HCT116 (cell line): ENCODE data around the gene ZNF880. TPM values are rescaled to one million over a fixed set of nuclear protein-coding genes. Genes with fewer than 3 reads are reported as not detected.

Source experiments
- ATAC-seq: fragments of 200-7000 bp; cut with Tn5 transposase; 2 replicates; pipeline ENCODE4 v1.9.1; 2020; ENCODE audit warnings: mild to moderate bottlenecking, moderate library complexity
- BruUV-seq: library from RNA; stranded (reverse); fragments of 400-500 nt; replicated peaks from 2 replicates; lab custom pipeline; 2021; lab: Mats Ljungman, UMichigan
- CTCF ChIA-PET: fragments of 300-600 bp; sonication (Branson Sonifier 250); formaldehyde crosslinking; loops from one replicate; lab custom pipeline; 2021; ENCODE audit warnings: antibody characterized with exemption; lab: Charles Lee
- POLR2A ChIA-PET: fragments of 300-600, 350-600 bp; sonication (Branson Sonifier 250); formaldehyde crosslinking; loops from one replicate; lab custom pipeline; 2021; ENCODE audit warnings: antibody characterized with exemption; lab: Charles Lee
- RAD21 ChIA-PET, 2 experiments: fragments of 300-600 bp; sonication (Branson Sonifier 250); formaldehyde crosslinking; loops; one replicate each; lab custom pipeline; 2023; ENCODE audit warnings: low total read pairs in 2 of 2; ENCODE audit not compliant: uncharacterized antibody in 2 of 2, unreplicated experiment in 2 of 2, low non-redundant PET in 1 of 2; lab: Charles Lee
- DNase-seq: peaks from one replicate; pipeline ENCODE4 v3.0.0-alpha.2; 2010; ENCODE audit warnings: low read depth, low spot score
- H2AFZ ChIP-seq: fragments of 200-600 bp; shearing (Covaris generic), sonication (generic); 2 replicates; pipeline ENCODE4 v1.6.1; 2017; ENCODE audit warnings: low read depth, mixed run types, mixed read lengths, antibody characterized with exemption, low read length; ENCODE audit not compliant: poor library complexity, severe bottlenecking
- H3K27ac ChIP-seq: 2 replicates; pipeline ENCODE4 v1.5.1; 2012; ENCODE audit warnings: low read depth, low read length
- H3K27me3 ChIP-seq: fragments of 200-600 bp; sonication (generic); 2 replicates; pipeline ENCODE4 v1.6.1; 2016; ENCODE audit warnings: mixed run types, low read length, mixed read lengths; ENCODE audit not compliant: insufficient read depth
- H3K36me3 ChIP-seq, 2 experiments: fragments of 200-500 bp in 1 of 2; fragments of 200-600 bp in 1 of 2; sonication (Bioruptor generic) in 1 of 2; sonication (generic) in 1 of 2; 2 replicates each; pipeline versions ENCODE4 v1.5.1 to v1.6.1; 2014 to 2016; ENCODE audit warnings: low read length in 2 of 2, inconsistent platforms in 1 of 2, mixed read lengths in 1 of 2, mixed run types in 1 of 2; ENCODE audit not compliant: insufficient read depth in 2 of 2, control insufficient read depth in 1 of 2
- H3K4me1 ChIP-seq, 2 experiments: fragments of 200-600 bp in 1 of 2; sonication (generic) in 1 of 2; 2 replicates each; pipeline versions ENCODE4 v1.5.1 to v1.6.1; 2012 to 2017; ENCODE audit warnings: low read length in 2 of 2, inconsistent platforms in 1 of 2, mild to moderate bottlenecking in 1 of 2, mixed read lengths in 1 of 2, mixed run types in 1 of 2, moderate library complexity in 1 of 2; ENCODE audit not compliant: insufficient read depth in 2 of 2, control insufficient read depth in 1 of 2
- H3K4me2 ChIP-seq: fragments of 200-600 bp; sonication (generic); 2 replicates; pipeline ENCODE4 v1.6.1; 2017; ENCODE audit warnings: mixed run types, low read length, mixed read lengths
- H3K4me3 ChIP-seq, 2 experiments: fragments of 200-600 bp in 1 of 2; sonication (generic) in 1 of 2; replicated peaks in 1 of 2; 2 replicates each; pipeline ENCODE4 v1.5.1; 2011 to 2016; ENCODE audit warnings: low read length in 2 of 2, control low read depth in 1 of 2, low read depth in 1 of 2, mild to moderate bottlenecking in 1 of 2, mixed read lengths in 1 of 2, mixed run types in 1 of 2
- H3K79me2 ChIP-seq: fragments of 200-600 bp; sonication (generic); 2 replicates; pipeline ENCODE4 v1.6.1; 2017; ENCODE audit warnings: mild to moderate bottlenecking, mixed run types, low read length, moderate library complexity, mixed read lengths; ENCODE audit not compliant: insufficient read depth
- H3K9ac ChIP-seq: fragments of 200-600 bp; sonication (generic); 2 replicates; pipeline ENCODE4 v1.6.1; 2016; ENCODE audit warnings: low read length, mixed read lengths
- H3K9me2 ChIP-seq: fragments of 200-600 bp; sonication (generic), shearing (Covaris generic); 2 replicates; pipeline ENCODE4 v1.6.1; 2017; ENCODE audit warnings: mixed run types, mild to moderate bottlenecking, moderate library complexity; ENCODE audit not compliant: insufficient read depth
- H3K9me3 ChIP-seq, 2 experiments: fragments of 200-500 bp in 1 of 2; fragments of 200-600 bp in 1 of 2; sonication (Bioruptor generic) in 1 of 2; sonication (generic) in 1 of 2; 2 replicates each; pipeline ENCODE4 v1.6.1; 2014 to 2017; ENCODE audit warnings: low read length in 2 of 2, mixed read lengths in 2 of 2, inconsistent platforms in 1 of 2, low read depth in 1 of 2, mild to moderate bottlenecking in 1 of 2, mixed run types in 1 of 2, moderate library complexity in 1 of 2; ENCODE audit not compliant: control insufficient read depth in 1 of 2, insufficient read depth in 1 of 2
- H4K20me1 ChIP-seq: fragments of 200-600 bp; sonication (generic), shearing (Covaris generic); 2 replicates; pipeline ENCODE4 v1.6.1; 2017; ENCODE audit warnings: mixed run types, mild to moderate bottlenecking, moderate library complexity; ENCODE audit not compliant: insufficient read depth
- CBX3 ChIP-seq: IDR thresholded peaks from 2 replicates; pipeline ENCODE4 v1.6.1; 2012; ENCODE audit warnings: low read depth
- CEBPB ChIP-seq: IDR thresholded peaks from 2 replicates; pipeline ENCODE4 v1.6.1; 2012; ENCODE audit warnings: low read depth
- EGR1 ChIP-seq: IDR thresholded peaks from 2 replicates; pipeline ENCODE4 v1.6.1; 2012; ENCODE audit warnings: low read depth
- ELF1 ChIP-seq: IDR thresholded peaks from 2 replicates; pipeline ENCODE4 v1.6.1; 2012; ENCODE audit warnings: low read depth, borderline replicate concordance
- EZH2 ChIP-seq: fragments of 200-600 bp; sonication (generic); IDR thresholded peaks from 2 replicates; pipeline ENCODE4 v1.6.1; 2017; ENCODE audit warnings: antibody characterized with exemption, mixed run types
- EZH2phosphoT487 ChIP-seq: fragments of 200-600 bp; IDR thresholded peaks from 2 replicates; pipeline ENCODE4 v1.6.1; 2018; ENCODE audit warnings: antibody characterized with exemption, borderline replicate concordance
- JUND ChIP-seq: IDR thresholded peaks from 2 replicates; pipeline ENCODE4 v1.6.1; 2012
- POLR2A ChIP-seq: IDR thresholded peaks from 2 replicates; pipeline ENCODE4 v1.7.0; 2011; ENCODE audit warnings: borderline replicate concordance; ENCODE audit not compliant: insufficient read depth, insufficient read length; ENCODE audit errors: extremely low read depth
- POLR2AphosphoS5 ChIP-seq: IDR thresholded peaks from 2 replicates; pipeline ENCODE4 v1.6.1; 2011; ENCODE audit warnings: mild to moderate bottlenecking, low read depth, low read length, moderate library complexity
- RAD21 ChIP-seq: IDR thresholded peaks from 2 replicates; pipeline ENCODE4 v1.6.1; 2012; ENCODE audit warnings: low read depth, mild to moderate bottlenecking
- SP1 ChIP-seq: IDR thresholded peaks from 2 replicates; pipeline ENCODE4 v1.6.1; 2012; ENCODE audit warnings: low read depth
- SRF ChIP-seq: IDR thresholded peaks from 2 replicates; pipeline ENCODE4 v1.6.1; 2012; ENCODE audit warnings: low read depth
- YY1 ChIP-seq: IDR thresholded peaks from 2 replicates; pipeline ENCODE4 v1.6.1; 2011; ENCODE audit warnings: low read length, low read depth, moderate library complexity, mild to moderate bottlenecking; ENCODE audit not compliant: insufficient replicate concordance; ENCODE audit errors: extremely low read depth
- ZFX ChIP-seq: fragments of 450-650 bp; IDR thresholded peaks from 2 replicates; pipeline ENCODE4 v1.6.1; 2017
- intact Hi-C: fragments of 100-400 bp; cut with micrococcal nuclease; formaldehyde crosslinking; loops from 2 replicates; pipeline ENCODE4 v1.10.0; 2022
- total RNA-seq: library from RNA; stranded (reverse); gene quantifications from one replicate; pipeline ENCODE4 v1.2.1, GENCODE V29; 2021; ENCODE audit not compliant: unreplicated experiment
- TF ChIP-seq, protein P1 (sequence below): IDR thresholded peaks from 2 replicates; pipeline ENCODE4 v1.6.1; 2012; ENCODE audit warnings: low read depth
- TF ChIP-seq, protein P2 (sequence below): IDR thresholded peaks from 2 replicates; pipeline ENCODE4 v1.6.1; 2012
- TF ChIP-seq, protein P3 (sequence below): IDR thresholded peaks from 2 replicates; pipeline ENCODE4 v1.6.1; 2012

ZNF880 gene
- total RNA-seq, 1 experiment from 2014 or later, result not detected

DNA sequence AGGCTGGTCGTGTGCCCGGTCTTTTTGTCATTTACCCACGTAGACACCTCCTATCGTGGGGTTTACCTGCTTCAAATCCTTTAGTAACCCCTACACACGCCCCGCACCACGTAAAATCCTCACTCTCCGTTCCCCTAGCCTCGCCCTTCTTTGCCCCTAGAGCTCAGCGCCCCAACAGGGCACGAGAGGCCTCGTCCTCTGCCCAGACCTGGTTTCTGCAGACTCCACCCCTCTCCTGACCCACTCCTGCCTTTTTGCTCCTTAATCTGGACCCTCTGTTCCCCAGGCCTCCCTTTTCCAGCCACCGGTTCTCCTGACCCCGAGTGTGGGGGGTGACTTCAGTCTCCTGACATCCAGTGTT lies 28.3 kb downstream of the ZNF880 start:
- peaks cover 0 to 5% of the 10 kb centered on the region in 2 experiments; a peak in 2 of 4 replicates for H3K9me3 ChIP-seq
- H2AFZ ChIP-seq, result no peak overlapping the region
- BruUV-seq, result no TSS peak
- intact Hi-C loops, result no loop called here
- no peak for DNase-seq
- ChIA-PET POLR2A (no interaction called here), CTCF (no interaction called here), RAD21 (no interaction called here)
- ATAC-seq, result no peak
- no peak for TF ChIP-seq POLR2A
- TF ChIP-seq CEBPB, result no peak
- no peak for TF ChIP-seq EZH2
- no peak for TF ChIP-seq CBX3
- no peak for TF ChIP-seq EZH2phosphoT487
- no peak for TF ChIP-seq SP1
- TF ChIP-seq JUND, result no peak
- no peak for TF ChIP-seq ELF1
- TF ChIP-seq RAD21, result no peak
- TF ChIP-seq ZFX, result no peak
- TF ChIP-seq, protein P1, sequence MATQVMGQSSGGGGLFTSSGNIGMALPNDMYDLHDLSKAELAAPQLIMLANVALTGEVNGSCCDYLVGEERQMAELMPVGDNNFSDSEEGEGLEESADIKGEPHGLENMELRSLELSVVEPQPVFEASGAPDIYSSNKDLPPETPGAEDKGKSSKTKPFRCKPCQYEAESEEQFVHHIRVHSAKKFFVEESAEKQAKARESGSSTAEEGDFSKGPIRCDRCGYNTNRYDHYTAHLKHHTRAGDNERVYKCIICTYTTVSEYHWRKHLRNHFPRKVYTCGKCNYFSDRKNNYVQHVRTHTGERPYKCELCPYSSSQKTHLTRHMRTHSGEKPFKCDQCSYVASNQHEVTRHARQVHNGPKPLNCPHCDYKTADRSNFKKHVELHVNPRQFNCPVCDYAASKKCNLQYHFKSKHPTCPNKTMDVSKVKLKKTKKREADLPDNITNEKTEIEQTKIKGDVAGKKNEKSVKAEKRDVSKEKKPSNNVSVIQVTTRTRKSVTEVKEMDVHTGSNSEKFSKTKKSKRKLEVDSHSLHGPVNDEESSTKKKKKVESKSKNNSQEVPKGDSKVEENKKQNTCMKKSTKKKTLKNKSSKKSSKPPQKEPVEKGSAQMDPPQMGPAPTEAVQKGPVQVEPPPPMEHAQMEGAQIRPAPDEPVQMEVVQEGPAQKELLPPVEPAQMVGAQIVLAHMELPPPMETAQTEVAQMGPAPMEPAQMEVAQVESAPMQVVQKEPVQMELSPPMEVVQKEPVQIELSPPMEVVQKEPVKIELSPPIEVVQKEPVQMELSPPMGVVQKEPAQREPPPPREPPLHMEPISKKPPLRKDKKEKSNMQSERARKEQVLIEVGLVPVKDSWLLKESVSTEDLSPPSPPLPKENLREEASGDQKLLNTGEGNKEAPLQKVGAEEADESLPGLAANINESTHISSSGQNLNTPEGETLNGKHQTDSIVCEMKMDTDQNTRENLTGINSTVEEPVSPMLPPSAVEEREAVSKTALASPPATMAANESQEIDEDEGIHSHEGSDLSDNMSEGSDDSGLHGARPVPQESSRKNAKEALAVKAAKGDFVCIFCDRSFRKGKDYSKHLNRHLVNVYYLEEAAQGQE, result no peak
- no peak for TF ChIP-seq EGR1
- TF ChIP-seq POLR2AphosphoS5, result no peak
- TF ChIP-seq, protein P2, sequence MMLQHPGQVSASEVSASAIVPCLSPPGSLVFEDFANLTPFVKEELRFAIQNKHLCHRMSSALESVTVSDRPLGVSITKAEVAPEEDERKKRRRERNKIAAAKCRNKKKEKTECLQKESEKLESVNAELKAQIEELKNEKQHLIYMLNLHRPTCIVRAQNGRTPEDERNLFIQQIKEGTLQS, result no peak
- TF ChIP-seq SRF, result no peak
- TF ChIP-seq, protein P3, sequence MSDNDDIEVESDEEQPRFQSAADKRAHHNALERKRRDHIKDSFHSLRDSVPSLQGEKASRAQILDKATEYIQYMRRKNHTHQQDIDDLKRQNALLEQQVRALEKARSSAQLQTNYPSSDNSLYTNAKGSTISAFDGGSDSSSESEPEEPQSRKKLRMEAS, result no peak
- TF ChIP-seq YY1, result no peak
- no peak overlapping the region for H3K27ac ChIP-seq
- no peaks in the 10 kb centered on the region for H4K20me1 ChIP-seq
- no peak overlapping the region for H3K4me3 ChIP-seq
- no peaks in the 10 kb centered on the region for H3K4me1 ChIP-seq
- no peaks in the 10 kb centered on the region for H3K36me3 ChIP-seq
- no peak overlapping the region for H3K4me2 ChIP-seq
- H3K79me2 ChIP-seq, result no peaks in the 10 kb centered on the region
- H3K9ac ChIP-seq, result no peak overlapping the region
- H3K9me2 ChIP-seq, result no peaks in the 10 kb centered on the region
- H3K27me3 ChIP-seq, result no peaks in the 10 kb centered on the region
